ENCODE results near the gene S100A7.

S100A7 gene

GRCh38 chr1:153460551-153460950, at the start of gene S100A7:
Gene S100A7 (minus strand): TSS chr1:153460651. CDS start chr1:153459013, 1,638 bp downstream.
- DNase-seq (ENCODE audit: low read depth in 2 of 2) = no peak

- peak; percentile 61 to 67 for DNase-seq (ENCODE audit: low read depth in 2 of 2)
These were observed 49.4 kb upstream of the S100A7 start for GRCh38 chr1:153509729-153510354.

- no peak for DNase-seq (ENCODE audit: low read depth in 2 of 2)
These were observed 48.6 kb upstream of the S100A7 start for GRCh38 chr1:153509036-153509435.

GRCh38 chr1:153507926-153508583, 47.6 kb upstream of the S100A7 start:
- DNase-seq (ENCODE audit: low read depth in 2 of 2) = no peak

- DNase-seq (ENCODE audit: low read depth in 2 of 2) = no peak
These were observed 46.5 kb upstream of the S100A7 start for GRCh38 chr1:153506831-153507413.

- no peak for DNase-seq (ENCODE audit: low read depth in 2 of 2)
These were observed 45.9 kb upstream of the S100A7 start for GRCh38 chr1:153506386-153506785.

GRCh38 chr1:153505576-153505975, 45.1 kb upstream of the S100A7 start:
- DNase-seq (ENCODE audit: low read depth in 2 of 2) = no peak

- DNase-seq (ENCODE audit: low read depth in 2 of 2) = no peak
These were observed 43.3 kb upstream of the S100A7 start for GRCh38 chr1:153503766-153504165.

GRCh38 chr1:153498746-153499145, 38.3 kb upstream of the S100A7 start:
- DNase-seq (ENCODE audit: low read depth in 2 of 2) = no peak

- DNase-seq (ENCODE audit: low read depth in 2 of 2) = no peak
These were observed 35.1 kb upstream of the S100A7 start for GRCh38 chr1:153495536-153495935.

- peak; percentile 67 to 82 for DNase-seq (ENCODE audit: low read depth in 2 of 2)
These were observed 34.6 kb upstream of the S100A7 start for GRCh38 chr1:153494976-153495535.

- DNase-seq (ENCODE audit: low read depth in 2 of 2) = no peak
These were observed 33.0 kb upstream of the S100A7 start for GRCh38 chr1:153493343-153493960.

- DNase-seq (ENCODE audit: low read depth in 2 of 2) = no peak
These were observed 30.0 kb upstream of the S100A7 start for GRCh38 chr1:153490272-153491051.

GRCh38 chr1:153488731-153489130, 28.3 kb upstream of the S100A7 start:
- DNase-seq (ENCODE audit: low read depth in 2 of 2) = no peak

- DNase-seq (ENCODE audit: low read depth in 2 of 2) = no peak
These were observed 27.3 kb upstream of the S100A7 start for GRCh38 chr1:153487707-153488106.

- DNase-seq (ENCODE audit: low read depth in 2 of 2) = no peak
These were observed 25.4 kb upstream of the S100A7 start for GRCh38 chr1:153485863-153486262.

- no peak for DNase-seq (ENCODE audit: low read depth in 2 of 2)
These were observed 23.3 kb upstream of the S100A7 start for GRCh38 chr1:153483776-153484175.

GRCh38 chr1:153481124-153481523, 20.7 kb upstream of the S100A7 start:
- DNase-seq (ENCODE audit: low read depth in 2 of 2) = no peak

- no peak for DNase-seq (ENCODE audit: low read depth in 2 of 2)
These were observed 18.5 kb upstream of the S100A7 start for GRCh38 chr1:153478692-153479618.

- DNase-seq (ENCODE audit: low read depth in 2 of 2) = no peak
These were observed 17.7 kb upstream of the S100A7 start for GRCh38 chr1:153478047-153478691.
